H1 (cell line): ENCODE results near the gene CKS1B. TPM values are rescaled to one million over a fixed set of nuclear protein-coding genes. Genes with fewer than 3 reads are reported as not detected.

Experiments used
- CTCF ChIA-PET: fragments of 300-600 bp; sonication (Branson Sonifier 250); formaldehyde crosslinking; loops from one replicate; lab custom pipeline; 2021; ENCODE audit not compliant: partially characterized antibody; lab: Charles Lee
- POLR2A ChIA-PET: fragments of 300-600 bp; sonication (Branson Sonifier 250); formaldehyde crosslinking; loops from one replicate; lab custom pipeline; 2021; ENCODE audit warnings: inconsistent platforms; ENCODE audit not compliant: partially characterized antibody; lab: Charles Lee
- DNase-seq, 2 experiments: peaks; one replicate each; pipeline versions ENCODE4 v3.0.0 to v3.0.0-alpha.2; 2010 to 2022; ENCODE audit warnings: low spot score in 2 of 2, low read depth in 1 of 2, mixed read lengths in 1 of 2
- FAIRE-seq: peaks from 2 replicates; lab custom pipeline; 2011; peaks lifted over from hg19 to GRCh38; lab: Jason Lieb, UNC
- H2AFZ ChIP-seq: 2 replicates; pipeline ENCODE4 v1.8.1; 2012; ENCODE audit warnings: low read length, inconsistent platforms
- H2AK5ac ChIP-seq: 2 replicates; pipeline ENCODE4 v1.6.1; 2013; ENCODE audit warnings: low read depth, low read length
- H2BK120ac ChIP-seq: replicated peaks from 2 replicates; pipeline ENCODE3; 2013; ENCODE audit warnings: low read depth, low read length, inconsistent platforms
- H2BK12ac ChIP-seq: 2 replicates; pipeline ENCODE4 v1.6.1; 2013; ENCODE audit warnings: low read depth, low read length
- H2BK15ac ChIP-seq: 2 replicates; pipeline ENCODE4 v1.6.1; 2013; ENCODE audit warnings: low read length
- H2BK20ac ChIP-seq: 2 replicates; pipeline ENCODE4 v1.6.1; 2013; ENCODE audit warnings: low read length
- H2BK5ac ChIP-seq: 2 replicates; pipeline ENCODE4 v1.6.1; 2013; ENCODE audit warnings: low read depth, low read length
- H3K14ac ChIP-seq: 2 replicates; pipeline ENCODE4 v1.6.1; 2013; ENCODE audit warnings: inconsistent platforms; ENCODE audit not compliant: insufficient read length
- H3K18ac ChIP-seq: 2 replicates; pipeline ENCODE4 v1.6.1; 2013; ENCODE audit warnings: low read length; ENCODE audit errors: extremely low read depth
- H3K23ac ChIP-seq: 2 replicates; pipeline ENCODE4 v1.6.1; 2013; ENCODE audit warnings: inconsistent platforms; ENCODE audit not compliant: insufficient read length
- H3K23me2 ChIP-seq: 2 replicates; pipeline ENCODE4 v1.6.1; 2013; ENCODE audit warnings: low read depth, low read length
- H3K27ac ChIP-seq: 2 replicates; pipeline ENCODE4 v1.6.1; 2011; ENCODE audit warnings: low read depth, low read length, inconsistent platforms
- H3K27me3 ChIP-seq, 4 experiments: replicated peaks in 1 of 4; 1 replicate in 1 of 4; 2 replicates in 3 of 4; pipeline versions ENCODE4 v1.6.1 to v1.8.1; 2011 to 2013; ENCODE audit warnings: low read length in 3 of 4, mild to moderate bottlenecking in 3 of 4, inconsistent platforms in 2 of 4, mixed read lengths in 2 of 4, moderate library complexity in 1 of 4; ENCODE audit not compliant: control insufficient read depth in 3 of 4, insufficient read depth in 3 of 4; ENCODE audit errors: extremely low read depth in 1 of 4
- H3K36me3 ChIP-seq, 4 experiments: 2 replicates each; pipeline versions ENCODE4 v1.6.1 to v1.8.1; 2011 to 2013; ENCODE audit warnings: mild to moderate bottlenecking in 4 of 4, low read length in 3 of 4, moderate library complexity in 2 of 4, control low read depth in 1 of 4, inconsistent platforms in 1 of 4; ENCODE audit not compliant: insufficient read depth in 4 of 4, control insufficient read depth in 2 of 4
- H3K4ac ChIP-seq: replicated peaks from 2 replicates; pipeline ENCODE3; 2013; ENCODE audit warnings: low read length, low read depth, mixed read lengths, inconsistent platforms; ENCODE audit not compliant: insufficient read length
- H3K4me1 ChIP-seq, 4 experiments: replicated peaks in 1 of 4; 1 replicate in 1 of 4; 2 replicates in 3 of 4; pipeline versions ENCODE4 v1.6.1 to v1.8.1; 2011 to 2013; ENCODE audit warnings: low read length in 3 of 4, inconsistent platforms in 2 of 4, mixed read lengths in 1 of 4; ENCODE audit not compliant: insufficient read depth in 4 of 4, control insufficient read depth in 3 of 4
- H3K4me2 ChIP-seq, 2 experiments: 2 replicates each; pipeline versions ENCODE4 v1.6.1 to v1.8.1; 2011 to 2013; ENCODE audit warnings: low read depth in 2 of 2, low read length in 2 of 2, control low read depth in 1 of 2, inconsistent platforms in 1 of 2, mild to moderate bottlenecking in 1 of 2; ENCODE audit not compliant: insufficient read depth in 1 of 2
- H3K4me3 ChIP-seq, 4 experiments: fragments of 200-600, 300-600 bp in 1 of 4; sonication (generic), shearing (Covaris generic), sonication (Bioruptor Twin) in 1 of 4; 2 replicates each; pipeline versions ENCODE4 v1.5.1 to v1.8.1; 2011 to 2016; ENCODE audit warnings: low read length in 4 of 4, low read depth in 3 of 4, control low read depth in 2 of 4, inconsistent platforms in 2 of 4, mild to moderate bottlenecking in 2 of 4, mixed read lengths in 1 of 4, moderate library complexity in 1 of 4; ENCODE audit not compliant: insufficient read depth in 2 of 4; ENCODE audit errors: extremely low read depth in 1 of 4
- H3K56ac ChIP-seq: replicated peaks from 2 replicates; pipeline ENCODE3; 2013; ENCODE audit warnings: low read depth, mild to moderate bottlenecking, mixed read lengths, low read length, inconsistent platforms; ENCODE audit not compliant: insufficient read length
- H3K79me1 ChIP-seq: 2 replicates; pipeline ENCODE4 v1.6.1; 2013; ENCODE audit warnings: low read depth, low read length, control low read depth
- H3K79me2 ChIP-seq, 2 experiments: 2 replicates each; pipeline versions ENCODE4 v1.6.1 to v1.8.1; 2012 to 2013; ENCODE audit warnings: low read length in 2 of 2, mild to moderate bottlenecking in 2 of 2, inconsistent platforms in 1 of 2; ENCODE audit not compliant: insufficient read depth in 2 of 2, control insufficient read depth in 1 of 2
- H3K9ac ChIP-seq, 4 experiments: replicated peaks in 1 of 4; 1 replicate in 1 of 4; 2 replicates in 3 of 4; pipeline versions ENCODE4 v1.6.1 to v1.8.1; 2011 to 2013; ENCODE audit warnings: low read depth in 3 of 4, low read length in 3 of 4, control low read depth in 2 of 4, mild to moderate bottlenecking in 2 of 4, moderate library complexity in 2 of 4, inconsistent platforms in 1 of 4; ENCODE audit errors: extremely low read depth in 1 of 4
- H3K9me3 ChIP-seq, 2 experiments: 2 replicates each; pipeline versions ENCODE4 v1.6.1 to v1.8.1; 2012 to 2013; ENCODE audit warnings: mild to moderate bottlenecking in 2 of 2, moderate library complexity in 2 of 2, control low read depth in 1 of 2, inconsistent platforms in 1 of 2, low read depth in 1 of 2, low read length in 1 of 2, mixed read lengths in 1 of 2; ENCODE audit not compliant: insufficient read depth in 2 of 2
- H4K20me1 ChIP-seq, 2 experiments: replicated peaks in 1 of 2; 2 replicates each; pipeline versions ENCODE3 to v1.8.1; 2011 to 2013; ENCODE audit warnings: inconsistent platforms in 2 of 2, low read length in 2 of 2, mild to moderate bottlenecking in 1 of 2; ENCODE audit not compliant: insufficient read depth in 2 of 2, control insufficient read depth in 1 of 2
- H4K5ac ChIP-seq: 2 replicates; pipeline ENCODE4 v1.6.1; 2013; ENCODE audit warnings: low read length, low read depth, mixed read lengths, inconsistent platforms; ENCODE audit not compliant: insufficient read length
- H4K8ac ChIP-seq: 2 replicates; pipeline ENCODE4 v1.8.0; 2013; ENCODE audit warnings: mild to moderate bottlenecking, moderate library complexity, low read length, inconsistent platforms; ENCODE audit not compliant: insufficient read depth; ENCODE audit errors: extremely low read depth
- H4K91ac ChIP-seq: replicated peaks from 2 replicates; pipeline ENCODE3; 2013; ENCODE audit warnings: low read length, mixed read lengths, inconsistent platforms; ENCODE audit not compliant: insufficient read length
- ASH2L ChIP-seq: fragments of 200-600, 300-600 bp; sonication (generic); IDR thresholded peaks from one replicate; pipeline ENCODE4 v1.7.1; 2017; ENCODE audit warnings: low read length
- CBX8 ChIP-seq: fragments of 300-800, 300-1000 bp; sonication (generic); IDR thresholded peaks from 2 replicates; pipeline ENCODE4 v1.7.1; 2016; ENCODE audit warnings: low read depth, low read length, borderline replicate concordance
- CHD2 ChIP-seq: IDR thresholded peaks from 2 replicates; pipeline ENCODE4 v1.6.1; 2012; ENCODE audit warnings: low read length, improper control_type of control experiment
- GTF2F1 ChIP-seq: IDR thresholded peaks from 2 replicates; pipeline ENCODE4 v1.6.1; 2012; ENCODE audit warnings: low read depth, low read length, improper control_type of control experiment, borderline replicate concordance
- JUN ChIP-seq: IDR thresholded peaks from 2 replicates; pipeline ENCODE4 v1.6.1; 2011; ENCODE audit warnings: low read depth, mild to moderate bottlenecking, improper control_type of control experiment, low read length
- KDM4A ChIP-seq: IDR thresholded peaks from one replicate; pipeline ENCODE4 v1.7.1; 2012; ENCODE audit warnings: low read depth, mild to moderate bottlenecking, moderate library complexity, low read length, inconsistent platforms; ENCODE audit not compliant: severe bottlenecking
- MAFK ChIP-seq: IDR thresholded peaks from 2 replicates; pipeline ENCODE4 v1.6.1; 2012; ENCODE audit warnings: low read depth, mild to moderate bottlenecking, improper control_type of control experiment, low read length
- POU5F1 ChIP-seq: IDR thresholded peaks from 2 replicates; pipeline ENCODE4 v1.6.1; 2011; ENCODE audit warnings: low read depth, mild to moderate bottlenecking, low read length, moderate library complexity
- TBP ChIP-seq: IDR thresholded peaks from 2 replicates; pipeline ENCODE4 v1.6.1; 2011; ENCODE audit warnings: low read depth, low read length, improper control_type of control experiment
- TCF12 ChIP-seq: IDR thresholded peaks from 2 replicates; pipeline ENCODE4 v1.6.1; 2011; ENCODE audit warnings: low read depth, mild to moderate bottlenecking, low read length
- WGBS, 2 experiments: shearing (Covaris generic) in 1 of 2; methylation state at CpG; one replicate each; pipeline versions ENCODE4 v1.1.6 to v1.1.7; 2013 to 2015; ENCODE audit warnings: low lambda C conversion rate in 2 of 2, mixed read lengths in 2 of 2, inconsistent platforms in 1 of 2, low coverage in 1 of 2, missing lambda C conversion rate in 1 of 2; ENCODE audit not compliant: insufficient replicate concordance in 2 of 2, insufficient coverage in 1 of 2, insufficient read length in 1 of 2; ENCODE audit errors: extremely low coverage in 1 of 2, missing lambda C conversion rate in 1 of 2; 5-methylcytosine and 5-hydroxymethylcytosine counted together
- polyA plus RNA-seq, 7 experiments: library from polyadenylated mRNA; depleted of rRNA in 3 of 7; stranded (reverse) in 5 of 7; unstranded in 2 of 7; fragments of >200 nt in 5 of 7; fragments of 200-250 nt in 2 of 7; gene quantifications; 1 replicate in 5 of 7; 2 replicates in 1 of 7; 4 replicates in 1 of 7; pipeline versions ENCODE4 v1.2.1 to v1.2.3, GENCODE V29; 2011 to 2013; ENCODE audit warnings: missing spikeins in 2 of 7, mixed read lengths in 2 of 7
- total RNA-seq: library from RNA; stranded (reverse); fragmentation: NEBNext Ultra II Directional; extraction: Animal tissue kit (Norgen Biotek cat#: 25700); gene quantifications from 2 replicates; pipeline ENCODE4 v1.2.1, GENCODE V29; 2021
- TF ChIP-seq, protein P1 (sequence below): IDR thresholded peaks from 2 replicates; pipeline ENCODE4 v1.6.1; 2011; ENCODE audit warnings: low read depth, mild to moderate bottlenecking, low read length; ENCODE audit not compliant: insufficient read depth

CKS1B gene
- total and polyA plus RNA-seq, 2 of the 8 experiments (the other 6 are each of a cell fraction or from before 2014, with no cell fraction given): 294 to 1,025 TPM

DNA sequence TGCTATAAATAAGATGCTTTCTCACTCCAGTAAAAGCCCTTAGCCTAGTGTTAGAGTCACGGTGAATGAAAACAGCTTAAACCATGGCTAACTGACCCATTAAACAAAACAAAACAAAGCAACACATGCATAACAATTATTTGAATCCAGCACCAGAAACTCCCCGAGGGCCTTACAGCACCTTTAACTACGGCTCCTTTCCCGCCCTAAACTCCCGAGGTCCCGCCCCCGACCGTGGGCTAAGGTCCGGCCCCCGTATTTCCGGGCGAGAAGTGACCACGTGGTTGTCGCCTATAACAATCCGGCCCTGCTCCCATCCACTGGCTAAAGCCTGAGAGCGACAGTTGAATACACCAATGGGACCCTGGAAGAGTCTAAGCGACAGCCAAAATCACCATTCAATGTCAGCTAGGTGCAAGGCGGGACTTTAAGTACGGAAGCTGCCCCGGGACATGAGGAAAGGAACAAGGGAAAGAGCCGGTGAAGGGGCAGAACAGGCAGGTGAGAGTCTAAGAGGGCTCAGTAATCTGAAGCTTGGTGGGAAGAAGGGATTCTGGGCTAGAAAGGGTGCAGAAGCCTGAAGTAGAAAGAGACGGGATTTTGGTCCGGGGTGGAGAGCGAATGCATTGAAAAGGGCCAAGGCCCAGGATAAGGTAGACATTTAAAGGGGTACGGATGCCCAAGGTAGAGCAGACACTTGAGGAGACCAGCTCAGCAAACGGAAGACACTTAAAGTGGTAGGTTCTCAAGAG lies 8.6 kb downstream of the CKS1B start, which contains the start of gene FLAD1:
FLAD1 (plus strand) TSS at position 448 of the 752 bp plus-strand sequence. CDS start 351 bp downstream, outside the sequence.
- Histone ChIP-seq H3K18ac (peak within 1 kb of the TSS; percentile 34), H2BK12ac (peak within 1 kb of the TSS; percentile 51), H3K79me2 (peaks cover 4 to 58% of the 10 kb centered on the region in 2 experiments), H4K91ac (peak within 1 kb of the TSS; percentile 58), H4K8ac (peak within 1 kb of the TSS; percentile 82; the same call in 1 of the 2 replicates), H3K27ac (peak within 1 kb of the TSS; percentile 88), H2BK15ac (no peak within 1 kb of the TSS; the same call in 1 of the 2 replicates), H3K23ac (no peak within 1 kb of the TSS), H3K4me3 (peak within 1 kb of the TSS; percentile 87 to 99 (median 96)), H2BK20ac (no peak within 1 kb of the TSS), H3K79me1 (peaks cover 3% of the 10 kb centered on the region; the same call in 1 of the 2 replicates), H2AK5ac (peak within 1 kb of the TSS; percentile 44), H3K4ac (peak within 1 kb of the TSS; percentile 93), H4K20me1 (peaks cover 6 to 8% of the 10 kb centered on the region in 2 experiments), H3K9ac (peak within 1 kb of the TSS; percentile 78 to 97 (median 88)), H3K4me1 (peaks cover 0 to 6% (median 2%) of the 10 kb centered on the region in 4 experiments; a peak in 3 of 7 replicates), H4K5ac (peak within 1 kb of the TSS; percentile 7), H3K27me3 (no peaks in the 10 kb centered on the region), H3K14ac (no peak within 1 kb of the TSS), H2BK5ac (peak within 1 kb of the TSS; percentile 86), H3K23me2 (peaks cover 5% of the 10 kb centered on the region), H3K4me2 (peak within 1 kb of the TSS; percentile 86 to 93), H3K36me3 (peaks cover 14 to 37% (median 26%) of the 10 kb centered on the region in 4 experiments), H2BK120ac (peak within 1 kb of the TSS; percentile 4), H3K9me3 (no peaks in the 10 kb centered on the region), H3K56ac (peak within 1 kb of the TSS; percentile 43), H2AFZ (no peak within 1 kb of the TSS)
- CTCF ChIA-PET: interaction anchor here (0.6 to 20.6 kb wide), 19 partner anchors 9 to 772 kb away, joined by 3 to 334 read pairs (median 4); partner anchors contain the start of genes LENEP, PBXIP1 and SHC1
- POLR2A ChIA-PET: interaction anchor here (0.7 to 42.8 kb wide), 13 partner anchors 11 to 211 kb away, joined by 3 to 702 read pairs (median 6); partner anchors contain the start of genes CKS1B, EFNA4, LENEP and PBXIP1
- FAIRE-seq (peak; percentile 86), DNase-seq (peak; percentile 93 to 98)
- WGBS, 2 experiments: 1% methylated on average over 26 of the region's 26 CpGs; no CpG with 5 or more reads in 1 of the 2 experiments
- TF ChIP-seq ASH2L (no peak), GTF2F1 (no peak), POU5F1 (peak; percentile 51; the same call in 1 of the 2 replicates), KDM4A (no peak), CBX8 (no peak), TCF12 (peak; percentile 85; the same call in 1 of the 2 replicates), JUN (no peak), CHD2 (peak; percentile 97), MAFK (no peak), TBP (peak; percentile 82)
- TF ChIP-seq, protein P1, sequence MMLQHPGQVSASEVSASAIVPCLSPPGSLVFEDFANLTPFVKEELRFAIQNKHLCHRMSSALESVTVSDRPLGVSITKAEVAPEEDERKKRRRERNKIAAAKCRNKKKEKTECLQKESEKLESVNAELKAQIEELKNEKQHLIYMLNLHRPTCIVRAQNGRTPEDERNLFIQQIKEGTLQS: no peak
